OCI-LY1 (cell line): ENCODE measurements around the gene TACC3.
A peak's percentile ranks its signal among the peaks of the same experiment; 100 is the strongest.

ENCODE experiments used
- H2AFZ ChIP-seq: fragments of 200-600 bp; sonication (generic), shearing (Covaris generic); 2 replicates; pipeline ENCODE4 v1.6.0; 2014; ENCODE audit warnings: antibody characterized with exemption, mild to moderate bottlenecking, low read length
- H3F3A ChIP-seq: fragments of 200-600 bp; sonication (generic), shearing (Covaris generic); 2 replicates; pipeline ENCODE4 v1.6.0; 2014; ENCODE audit warnings: mild to moderate bottlenecking, antibody characterized with exemption, low read length, moderate library complexity; ENCODE audit not compliant: insufficient read depth
- H3K27ac ChIP-seq: fragments of 200-600 bp; sonication (generic); 2 replicates; pipeline ENCODE4 v1.5.1; 2014; ENCODE audit warnings: low read length, mixed run types, mild to moderate bottlenecking, low read depth; ENCODE audit not compliant: poor library complexity, severe bottlenecking
- H3K27me3 ChIP-seq: fragments of 200-600 bp; sonication (generic); 2 replicates; pipeline ENCODE4 v1.6.0; 2014; ENCODE audit warnings: antibody characterized with exemption, mild to moderate bottlenecking, low read length, moderate library complexity; ENCODE audit not compliant: insufficient read depth
- H3K36me3 ChIP-seq: fragments of 200-600 bp; sonication (generic); 2 replicates; pipeline ENCODE4 v1.6.1; 2014; ENCODE audit warnings: mild to moderate bottlenecking, antibody characterized with exemption, low read length, moderate library complexity, mixed read lengths; ENCODE audit not compliant: insufficient read depth
- H3K4me1 ChIP-seq: fragments of 200-600 bp; sonication (generic); 2 replicates; pipeline ENCODE4 v1.5.1; 2014; ENCODE audit warnings: mild to moderate bottlenecking, low read length, moderate library complexity; ENCODE audit not compliant: insufficient read depth, severe bottlenecking
- H3K4me2 ChIP-seq: fragments of 200-600 bp; sonication (generic), shearing (Covaris generic); 2 replicates; pipeline ENCODE4 v1.6.1; 2014; ENCODE audit warnings: low read length
- H3K4me3 ChIP-seq: fragments of 200-600 bp; sonication (generic); 2 replicates; pipeline ENCODE4 v1.5.1; 2014; ENCODE audit warnings: low read length, low read depth, mild to moderate bottlenecking, mixed read lengths; ENCODE audit not compliant: poor library complexity, severe bottlenecking
- H3K79me2 ChIP-seq: fragments of 200-600 bp; shearing (Covaris generic); 2 replicates; pipeline ENCODE4 v1.6.1; 2016; ENCODE audit warnings: mixed run types, low read length, mixed read lengths; ENCODE audit not compliant: insufficient read depth
- H3K9ac ChIP-seq: fragments of 200-600 bp; sonication (generic), shearing (Covaris generic); 2 replicates; pipeline ENCODE4 v1.6.1; 2014; ENCODE audit warnings: mild to moderate bottlenecking, low read length, mixed read lengths
- H3K9me2 ChIP-seq: fragments of 200-600 bp; sonication (generic), shearing (Covaris generic); 2 replicates; pipeline ENCODE4 v1.6.1; 2014; ENCODE audit warnings: low read depth, mild to moderate bottlenecking, low read length, mixed read lengths
- H3K9me3 ChIP-seq: fragments of 200-600 bp; shearing (Covaris generic); 2 replicates; pipeline ENCODE4 v1.6.1; 2014; ENCODE audit warnings: low read length, mixed read lengths
- H4K20me1 ChIP-seq: fragments of 200-600 bp; sonication (generic), shearing (Covaris generic); 2 replicates; pipeline ENCODE4 v1.6.0; 2016; ENCODE audit warnings: mild to moderate bottlenecking, low read length; ENCODE audit not compliant: insufficient read depth
- EZH2 ChIP-seq: fragments of 200-600 bp; sonication (generic), shearing (Covaris generic); IDR thresholded peaks from 2 replicates; pipeline ENCODE4 v1.8.0; 2017; ENCODE audit warnings: borderline replicate concordance, mixed run types, mild to moderate bottlenecking, antibody characterized with exemption, low read length, moderate library complexity, mixed read lengths
- TF ChIP-seq, protein P1 (sequence below): fragments of 200-600 bp; sonication (generic), shearing (Covaris generic); IDR thresholded peaks from 2 replicates; pipeline ENCODE4 v1.5.1; 2017; ENCODE audit warnings: mild to moderate bottlenecking, antibody characterized with exemption, low read length, moderate library complexity, mixed read lengths

TACC3 gene

DNA sequence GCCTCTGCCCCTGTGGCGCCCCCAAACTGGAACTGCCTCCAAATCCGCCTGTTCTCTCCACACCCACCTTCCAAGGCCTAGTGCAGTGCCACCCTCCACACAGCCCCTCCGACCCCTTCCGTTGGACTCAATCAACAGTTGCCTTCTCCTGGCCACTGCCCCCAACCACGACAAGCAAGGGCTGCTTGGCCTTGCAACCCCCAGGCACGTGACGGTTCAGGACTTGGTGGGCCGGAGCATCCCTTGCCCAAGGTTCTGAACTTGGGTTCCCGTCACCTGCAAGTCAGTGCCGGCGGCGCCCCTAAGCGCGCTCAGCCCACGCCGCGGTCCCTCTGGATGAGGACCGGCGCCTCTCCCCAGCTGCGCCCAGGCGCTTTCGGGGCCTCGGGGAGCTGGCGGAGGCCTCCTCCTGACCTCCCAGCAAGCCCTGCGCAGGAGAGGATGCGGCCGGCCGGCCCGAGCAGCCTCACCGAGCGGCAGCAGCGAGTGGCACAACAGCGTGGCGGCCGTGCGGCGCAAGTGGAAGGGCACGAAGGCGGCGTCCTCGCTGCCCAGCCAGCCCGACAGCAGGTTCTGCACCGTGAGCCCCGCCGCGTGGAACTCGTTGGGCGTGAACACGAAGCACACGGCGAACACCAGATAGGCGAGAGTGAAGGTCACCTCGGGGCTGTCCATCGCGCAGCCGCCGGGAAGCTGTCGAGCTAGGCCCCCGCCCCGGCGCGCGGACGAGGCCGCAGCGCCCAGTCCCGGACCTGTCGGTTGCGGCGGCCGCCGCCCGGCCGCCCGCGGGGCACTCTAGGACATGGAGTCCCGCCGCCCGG is 948 bp upstream of the TACC3 start:
- peak overlapping the region; percentile 86 for H3K9ac ChIP-seq
- no peaks in the 10 kb centered on the region for H3K9me2 ChIP-seq
- H4K20me1 ChIP-seq: no peaks in the 10 kb centered on the region
- peak overlapping the region; percentile 69 for H3K4me3 ChIP-seq
- H3K27ac ChIP-seq: peak overlapping the region; percentile 88
- TF ChIP-seq, protein P1, sequence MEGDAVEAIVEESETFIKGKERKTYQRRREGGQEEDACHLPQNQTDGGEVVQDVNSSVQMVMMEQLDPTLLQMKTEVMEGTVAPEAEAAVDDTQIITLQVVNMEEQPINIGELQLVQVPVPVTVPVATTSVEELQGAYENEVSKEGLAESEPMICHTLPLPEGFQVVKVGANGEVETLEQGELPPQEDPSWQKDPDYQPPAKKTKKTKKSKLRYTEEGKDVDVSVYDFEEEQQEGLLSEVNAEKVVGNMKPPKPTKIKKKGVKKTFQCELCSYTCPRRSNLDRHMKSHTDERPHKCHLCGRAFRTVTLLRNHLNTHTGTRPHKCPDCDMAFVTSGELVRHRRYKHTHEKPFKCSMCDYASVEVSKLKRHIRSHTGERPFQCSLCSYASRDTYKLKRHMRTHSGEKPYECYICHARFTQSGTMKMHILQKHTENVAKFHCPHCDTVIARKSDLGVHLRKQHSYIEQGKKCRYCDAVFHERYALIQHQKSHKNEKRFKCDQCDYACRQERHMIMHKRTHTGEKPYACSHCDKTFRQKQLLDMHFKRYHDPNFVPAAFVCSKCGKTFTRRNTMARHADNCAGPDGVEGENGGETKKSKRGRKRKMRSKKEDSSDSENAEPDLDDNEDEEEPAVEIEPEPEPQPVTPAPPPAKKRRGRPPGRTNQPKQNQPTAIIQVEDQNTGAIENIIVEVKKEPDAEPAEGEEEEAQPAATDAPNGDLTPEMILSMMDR: no peak
- TF ChIP-seq EZH2: no peak
- H3K79me2 ChIP-seq: peaks cover 8% of the 10 kb centered on the region
- no peaks in the 10 kb centered on the region for H3K9me3 ChIP-seq
- H3K27me3 ChIP-seq: no peaks in the 10 kb centered on the region
- peak overlapping the region; percentile 98 for H3K4me2 ChIP-seq
- H3K4me1 ChIP-seq: peaks cover 77% of the 10 kb centered on the region
- no peaks in the 10 kb centered on the region; the same call in 1 of the 2 replicates for H3F3A ChIP-seq
- H3K36me3 ChIP-seq: peaks cover 16% of the 10 kb centered on the region
- H2AFZ ChIP-seq: no peak overlapping the region

DNA sequence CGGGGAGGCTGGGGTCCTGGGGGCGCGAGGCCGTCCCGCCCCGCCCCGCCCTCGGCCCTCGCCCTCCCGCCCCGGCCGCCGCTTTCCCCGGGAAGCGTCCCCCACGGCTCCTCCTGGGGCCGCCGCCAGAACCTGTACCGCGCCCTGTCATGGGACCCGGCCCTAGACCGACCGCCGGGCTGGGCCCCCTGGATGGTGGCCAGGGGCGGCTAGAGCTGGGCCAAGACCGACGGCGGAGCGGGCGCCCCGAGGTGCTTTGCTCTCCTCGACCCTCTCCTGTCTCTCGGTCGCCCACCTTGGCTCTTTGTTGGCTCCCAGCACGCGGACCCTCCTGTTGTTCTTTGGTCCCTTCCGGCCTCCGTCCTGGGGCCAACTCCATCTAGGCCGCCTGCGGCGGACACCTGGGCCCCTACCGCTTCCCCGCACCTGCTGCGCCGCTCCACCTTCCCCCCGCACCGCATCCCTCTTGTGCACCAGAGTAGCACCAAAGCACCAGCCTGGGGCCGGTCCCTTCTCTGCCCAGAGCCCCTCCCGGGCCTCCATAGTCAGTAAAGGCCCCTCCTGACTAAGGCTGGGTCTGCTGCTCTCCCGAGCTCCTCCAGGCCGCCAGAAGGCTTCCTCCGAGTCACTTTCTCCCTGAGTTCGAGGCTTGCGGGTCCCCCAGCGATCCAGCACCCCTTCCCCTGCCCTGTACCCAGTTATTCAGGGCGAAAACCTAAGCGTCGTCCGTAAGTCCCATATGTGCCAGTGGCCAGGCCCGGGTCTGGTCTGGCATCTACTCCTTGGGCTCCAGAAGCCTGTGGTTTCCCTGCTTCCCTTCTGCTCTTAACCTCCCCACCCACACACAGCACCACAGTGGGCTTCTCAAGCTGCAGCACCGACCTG is 587 bp downstream of the TACC3 start:
- no peaks in the 10 kb centered on the region for H4K20me1 ChIP-seq
- H3K9me2 ChIP-seq: no peaks in the 10 kb centered on the region
- peak overlapping the region; percentile 93 for H3K4me3 ChIP-seq
- peak overlapping the region; percentile 92 for H3K4me2 ChIP-seq
- peaks cover 32% of the 10 kb centered on the region for H3K36me3 ChIP-seq
- no peak overlapping the region for H2AFZ ChIP-seq
- peaks cover 72% of the 10 kb centered on the region for H3K4me1 ChIP-seq
- H3K27ac ChIP-seq: peak overlapping the region; percentile 97
- H3F3A ChIP-seq: no peaks in the 10 kb centered on the region; the same call in 1 of the 2 replicates
- H3K9ac ChIP-seq: peak overlapping the region; percentile 92
- no peaks in the 10 kb centered on the region for H3K9me3 ChIP-seq
- H3K79me2 ChIP-seq: peaks cover 8% of the 10 kb centered on the region
- TF ChIP-seq, protein P1: no peak
- TF ChIP-seq EZH2: no peak
- H3K27me3 ChIP-seq: no peaks in the 10 kb centered on the region

DNA sequence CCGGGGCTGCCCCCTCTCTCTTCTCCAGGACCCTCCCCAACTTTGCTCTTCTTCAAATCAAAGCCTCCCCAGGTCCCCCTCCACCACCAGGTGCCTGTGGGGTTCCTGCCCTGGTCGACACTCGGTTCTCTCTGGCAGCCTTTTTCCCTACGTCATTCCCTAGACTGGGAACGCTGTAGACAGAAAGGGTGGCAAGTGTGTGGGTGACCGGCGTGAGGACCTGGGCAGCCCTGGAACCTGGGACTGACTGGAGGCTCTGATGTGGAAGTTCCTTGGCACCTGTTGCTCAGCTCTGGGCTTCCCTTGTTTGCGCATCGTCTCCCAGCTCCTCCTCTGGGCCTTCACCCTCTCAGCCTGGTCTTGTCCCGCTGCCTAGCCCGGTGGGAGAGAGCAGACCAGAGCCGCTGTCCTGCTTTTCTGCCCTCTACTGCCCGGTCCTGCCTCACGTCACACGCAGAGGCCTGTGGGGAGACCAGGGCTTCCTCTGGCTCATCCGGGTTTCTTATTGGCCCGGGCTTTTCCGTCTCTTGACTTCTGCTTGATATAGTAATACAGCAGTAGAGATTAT is 1.3 kb downstream of the TACC3 start:
- Histone ChIP-seq H3K9ac (peak overlapping the region; percentile 92), H3K4me2 (peak overlapping the region; percentile 92), H3K36me3 (peaks cover 39% of the 10 kb centered on the region), H2AFZ (no peak overlapping the region), H3K79me2 (peaks cover 8% of the 10 kb centered on the region), H3K4me3 (peak overlapping the region; percentile 93), H4K20me1 (no peaks in the 10 kb centered on the region), H3K27ac (peak overlapping the region; percentile 97), H3F3A (no peaks in the 10 kb centered on the region; the same call in 1 of the 2 replicates), H3K9me2 (no peaks in the 10 kb centered on the region), H3K27me3 (no peaks in the 10 kb centered on the region), H3K9me3 (no peaks in the 10 kb centered on the region), H3K4me1 (peaks cover 65% of the 10 kb centered on the region)
- no peak for TF ChIP-seq EZH2
- TF ChIP-seq, protein P1: no peak
